SK-N-SH (cell line): ENCODE measurements around the gene COL23A1. TPM values are rescaled to one million over a fixed set of nuclear protein-coding genes. Genes with fewer than 3 reads are reported as not detected.

Experiments used
- CTCF ChIA-PET: fragments of 300-600, 350-600 bp; formaldehyde crosslinking; extraction: SDS; loops from one replicate; lab custom pipeline; 2021; lab: Yijun Ruan, JAX
- POLR2A ChIA-PET: fragments of 350-600 bp; sonication (Branson Sonifier 250); formaldehyde crosslinking; extraction: SDS; loops from one replicate; lab custom pipeline; 2020; ENCODE audit warnings: antibody characterized with exemption, inconsistent platforms; lab: Yijun Ruan, JAX
- DNase-seq: peaks from one replicate; pipeline ENCODE4 v3.0.0; 2012
- H2AFZ ChIP-seq: fragments of 200-600 bp; sonication (generic); 2 replicates; pipeline ENCODE4 v1.8.1; 2016; ENCODE audit warnings: antibody characterized with exemption, mild to moderate bottlenecking, low read depth
- H3F3A ChIP-seq: fragments of 200-600 bp; sonication (generic); replicated peaks from 2 replicates; pipeline ENCODE3; 2016; ENCODE audit warnings: antibody characterized with exemption, mild to moderate bottlenecking; ENCODE audit not compliant: insufficient read depth
- H3K27ac ChIP-seq, 2 experiments: fragments of 200-500 bp in 1 of 2; fragments of 200-600 bp in 1 of 2; sonication (Bioruptor generic) in 1 of 2; sonication (generic), shearing (Covaris generic) in 1 of 2; 2 replicates each; pipeline versions ENCODE4 v1.5.1 to v1.6.1; 2014 to 2016; ENCODE audit warnings: low read depth in 2 of 2, inconsistent platforms in 1 of 2, low read length in 1 of 2, mild to moderate bottlenecking in 1 of 2, mixed read lengths in 1 of 2
- H3K27me3 ChIP-seq: fragments of 200-600 bp; sonication (generic), shearing (Covaris generic); 2 replicates; pipeline ENCODE4 v1.6.1; 2016; ENCODE audit warnings: mixed run types; ENCODE audit not compliant: insufficient read depth
- H3K36me3 ChIP-seq, 2 experiments: fragments of 200-500 bp in 1 of 2; fragments of 200-600 bp in 1 of 2; sonication (Bioruptor generic) in 1 of 2; sonication (generic) in 1 of 2; replicated peaks in 1 of 2; 2 replicates each; pipeline versions ENCODE3 to v1.5.1; 2014 to 2016; ENCODE audit warnings: low read length in 1 of 2, mild to moderate bottlenecking in 1 of 2; ENCODE audit not compliant: insufficient read depth in 2 of 2, control insufficient read depth in 1 of 2
- H3K4me1 ChIP-seq, 2 experiments: fragments of 200-500 bp in 1 of 2; fragments of 200-600 bp in 1 of 2; sonication (Bioruptor generic) in 1 of 2; sonication (generic), shearing (Covaris generic) in 1 of 2; 2 replicates each; pipeline versions ENCODE4 v1.5.1 to v1.6.1; 2014 to 2016; ENCODE audit warnings: low read depth in 1 of 2, low read length in 1 of 2, mixed run types in 1 of 2; ENCODE audit not compliant: insufficient read depth in 2 of 2, control insufficient read depth in 1 of 2
- H3K4me2 ChIP-seq: fragments of 200-600 bp; sonication (generic), shearing (Covaris generic); 2 replicates; pipeline ENCODE4 v1.6.1; 2017; ENCODE audit warnings: mixed run types
- H3K4me3 ChIP-seq, 2 experiments: fragments of 200-500 bp in 1 of 2; fragments of 200-600 bp in 1 of 2; sonication (Bioruptor generic) in 1 of 2; sonication (generic), shearing (Covaris generic) in 1 of 2; 2 replicates each; pipeline versions ENCODE4 v1.5.1 to v1.8.1; 2014 to 2016; ENCODE audit warnings: low read depth in 2 of 2, inconsistent platforms in 1 of 2, low read length in 1 of 2, mild to moderate bottlenecking in 1 of 2, mixed read lengths in 1 of 2, moderate library complexity in 1 of 2
- H3K79me2 ChIP-seq: fragments of 200-600 bp; sonication (generic); 2 replicates; pipeline ENCODE4 v1.8.1; 2017; ENCODE audit warnings: mild to moderate bottlenecking; ENCODE audit not compliant: insufficient read depth
- H3K9ac ChIP-seq: fragments of 200-600 bp; sonication (generic); 2 replicates; pipeline ENCODE4 v1.6.1; 2017; ENCODE audit warnings: mixed run types
- H3K9me2 ChIP-seq: fragments of 200-600 bp; sonication (generic); 2 replicates; pipeline ENCODE4 v1.6.1; 2017; ENCODE audit warnings: mixed run types
- H3K9me3 ChIP-seq: fragments of 200-600 bp; sonication (generic); 2 replicates; pipeline ENCODE4 v1.6.1; 2017; ENCODE audit warnings: mixed run types, mild to moderate bottlenecking, moderate library complexity
- H4K20me1 ChIP-seq: fragments of 200-600 bp; sonication (generic); 2 replicates; pipeline ENCODE4 v1.6.1; 2017; ENCODE audit warnings: mild to moderate bottlenecking, mixed run types; ENCODE audit not compliant: insufficient read depth
- CHD2 ChIP-seq: fragments of 150-350 bp; IDR thresholded peaks from 2 replicates; pipeline ENCODE4 v1.6.1; 2018; ENCODE audit warnings: low read length; ENCODE audit not compliant: partially characterized antibody
- EZH2phosphoT487 ChIP-seq: fragments of 200-600 bp; sonication (generic); IDR thresholded peaks from 2 replicates; pipeline ENCODE4 v1.6.1; 2017; ENCODE audit warnings: low read depth, mixed run types, mild to moderate bottlenecking, antibody characterized with exemption, moderate library complexity, borderline replicate concordance
- FOXM1 ChIP-seq: IDR thresholded peaks from 2 replicates; pipeline ENCODE4 v1.4.0; 2012; ENCODE audit warnings: low read depth, mild to moderate bottlenecking
- NRF1 ChIP-seq: IDR thresholded peaks from 2 replicates; pipeline ENCODE4 v1.6.1; 2012; ENCODE audit warnings: low read depth, mild to moderate bottlenecking, low read length
- SMC3 ChIP-seq: IDR thresholded peaks from 2 replicates; pipeline ENCODE4 v1.6.1; 2012; ENCODE audit warnings: low read depth, low read length, improper control_type of control experiment
- USF2 ChIP-seq: fragments of 150-350 bp; IDR thresholded peaks from 2 replicates; pipeline ENCODE4 v1.6.1; 2017; ENCODE audit warnings: antibody characterized with exemption, low read length, low read depth, borderline replicate concordance
- WGBS: methylation state at CpG from one replicate; pipeline ENCODE4 v1.1.6; 2017; ENCODE audit warnings: low lambda C conversion rate; 5-methylcytosine and 5-hydroxymethylcytosine counted together
- polyA plus RNA-seq, 3 experiments: library from polyadenylated mRNA; depleted of rRNA; stranded (reverse); fragments of >200 nt; gene quantifications; 2 replicates each; pipeline ENCODE4 v1.2.3, GENCODE V29; 2012
- TF ChIP-seq, protein P1 (sequence below): IDR thresholded peaks from 2 replicates; pipeline ENCODE4 v1.6.1; 2012; ENCODE audit warnings: mild to moderate bottlenecking, low read depth, low read length, moderate library complexity

Gene COL23A1
- polyA plus RNA-seq, 1 of the 3 experiments (the other 2 are of a cell fraction): 0.10 TPM

DNA sequence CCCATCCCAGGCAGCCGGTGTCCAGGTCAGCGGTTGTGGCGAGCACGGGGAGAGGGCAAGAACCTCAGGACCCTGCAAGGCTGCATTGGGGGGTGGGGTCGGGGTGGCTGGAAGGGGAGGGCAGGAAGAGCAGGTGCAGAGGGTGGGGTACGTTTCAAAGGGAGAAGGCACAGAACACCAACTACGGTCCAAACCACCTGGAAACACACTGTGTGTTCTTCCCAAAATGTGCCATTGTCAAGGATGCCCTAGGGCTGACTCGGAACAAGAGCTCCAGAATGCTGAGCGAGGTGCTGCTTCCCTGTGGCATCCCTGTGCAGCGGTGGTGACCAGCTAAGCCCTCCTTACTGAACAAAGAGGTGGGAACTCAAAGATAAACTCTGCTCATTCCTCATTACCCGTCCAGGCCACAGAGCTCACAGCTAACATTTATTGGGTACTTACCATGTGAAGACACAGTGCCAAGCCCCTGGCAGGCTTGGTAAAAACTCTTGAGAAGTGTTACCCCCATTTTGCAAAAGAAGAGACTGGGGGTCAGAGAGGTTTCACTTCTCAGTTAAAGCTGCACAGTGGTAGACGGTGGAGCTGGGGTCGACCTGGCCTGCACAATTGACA is 153.8 kb downstream of the COL23A1 start:
- Histone ChIP-seq H3F3A (no peaks in the 10 kb centered on the region), H3K4me2 (no peak overlapping the region), H3K9me2 (no peaks in the 10 kb centered on the region), H3K9ac (no peak overlapping the region), H3K27ac (peak overlapping the region in 1 of 2 experiments; percentile 97; a peak in 2 of 4 replicates), H3K9me3 (no peaks in the 10 kb centered on the region), H2AFZ (no peak overlapping the region), H3K79me2 (no peaks in the 10 kb centered on the region), H3K4me1 (peaks cover 0 to 61% of the 10 kb centered on the region in 2 experiments; a peak in 2 of 4 replicates), H3K4me3 (no peak overlapping the region), H3K36me3 (no peaks in the 10 kb centered on the region), H4K20me1 (no peaks in the 10 kb centered on the region), H3K27me3 (no peaks in the 10 kb centered on the region)
- ChIA-PET POLR2A (interaction anchor here (2.4 kb wide), 1 partner anchor 8 kb away, joined by 6 read pairs; no protein-coding TSS in a partner anchor), CTCF (interaction anchor here (1.2 to 4.2 kb wide), 5 partner anchors 12 to 202 kb away, joined by 3 to 18 read pairs (median 4); no protein-coding TSS in a partner anchor)
- TF ChIP-seq USF2 (no peak), SMC3 (no peak), NRF1 (no peak), FOXM1 (no peak)
- TF ChIP-seq, protein P1, sequence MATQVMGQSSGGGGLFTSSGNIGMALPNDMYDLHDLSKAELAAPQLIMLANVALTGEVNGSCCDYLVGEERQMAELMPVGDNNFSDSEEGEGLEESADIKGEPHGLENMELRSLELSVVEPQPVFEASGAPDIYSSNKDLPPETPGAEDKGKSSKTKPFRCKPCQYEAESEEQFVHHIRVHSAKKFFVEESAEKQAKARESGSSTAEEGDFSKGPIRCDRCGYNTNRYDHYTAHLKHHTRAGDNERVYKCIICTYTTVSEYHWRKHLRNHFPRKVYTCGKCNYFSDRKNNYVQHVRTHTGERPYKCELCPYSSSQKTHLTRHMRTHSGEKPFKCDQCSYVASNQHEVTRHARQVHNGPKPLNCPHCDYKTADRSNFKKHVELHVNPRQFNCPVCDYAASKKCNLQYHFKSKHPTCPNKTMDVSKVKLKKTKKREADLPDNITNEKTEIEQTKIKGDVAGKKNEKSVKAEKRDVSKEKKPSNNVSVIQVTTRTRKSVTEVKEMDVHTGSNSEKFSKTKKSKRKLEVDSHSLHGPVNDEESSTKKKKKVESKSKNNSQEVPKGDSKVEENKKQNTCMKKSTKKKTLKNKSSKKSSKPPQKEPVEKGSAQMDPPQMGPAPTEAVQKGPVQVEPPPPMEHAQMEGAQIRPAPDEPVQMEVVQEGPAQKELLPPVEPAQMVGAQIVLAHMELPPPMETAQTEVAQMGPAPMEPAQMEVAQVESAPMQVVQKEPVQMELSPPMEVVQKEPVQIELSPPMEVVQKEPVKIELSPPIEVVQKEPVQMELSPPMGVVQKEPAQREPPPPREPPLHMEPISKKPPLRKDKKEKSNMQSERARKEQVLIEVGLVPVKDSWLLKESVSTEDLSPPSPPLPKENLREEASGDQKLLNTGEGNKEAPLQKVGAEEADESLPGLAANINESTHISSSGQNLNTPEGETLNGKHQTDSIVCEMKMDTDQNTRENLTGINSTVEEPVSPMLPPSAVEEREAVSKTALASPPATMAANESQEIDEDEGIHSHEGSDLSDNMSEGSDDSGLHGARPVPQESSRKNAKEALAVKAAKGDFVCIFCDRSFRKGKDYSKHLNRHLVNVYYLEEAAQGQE: no peak
- DNase-seq: no peak
- WGBS: 44% methylated on average over 13 of the region's 13 CpGs

DNA sequence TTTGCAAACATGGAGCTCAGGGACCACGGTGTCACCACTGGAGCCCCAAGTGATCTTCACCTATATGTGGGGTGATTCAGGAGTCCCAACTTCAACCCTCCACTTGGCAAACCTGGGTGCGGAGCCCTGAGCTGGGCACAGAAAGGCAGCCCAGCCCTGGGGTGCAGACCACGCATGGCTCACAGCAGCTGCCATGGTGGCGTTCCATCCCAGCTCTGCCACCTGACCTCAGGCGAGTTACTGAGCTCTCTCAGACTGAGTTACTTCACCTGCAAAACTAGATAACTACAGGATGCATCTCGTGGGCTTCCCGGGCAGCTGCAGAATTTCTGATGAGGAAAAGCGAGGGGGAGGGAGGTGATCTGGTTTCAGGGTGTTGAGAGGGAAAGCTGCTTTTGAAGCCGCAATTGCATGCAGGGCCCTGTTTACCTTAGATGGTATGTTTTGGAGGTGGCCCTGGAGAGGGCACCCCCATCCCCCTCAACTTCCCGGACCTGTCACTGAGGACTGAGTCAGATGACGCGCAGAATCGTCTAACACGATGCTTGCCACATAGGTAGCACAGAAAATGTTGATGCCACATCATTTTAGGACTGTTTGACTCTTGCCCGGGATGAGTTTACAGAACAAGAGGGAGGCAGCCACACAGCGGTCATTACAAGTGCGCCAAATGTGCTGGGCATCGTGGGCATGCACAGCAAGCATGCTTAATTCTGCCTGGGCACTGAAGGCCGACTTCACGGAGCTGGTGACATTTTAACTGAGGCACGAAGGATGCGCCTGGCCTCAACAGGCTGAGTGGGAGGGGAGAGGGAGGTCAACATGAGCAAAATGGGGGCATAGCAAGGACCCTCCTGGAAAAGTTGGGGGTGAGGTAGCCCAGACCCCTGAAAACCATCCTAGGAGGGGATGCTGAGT is 154.6 kb downstream of the COL23A1 start:
- DNase-seq: no peak
- 56% methylated on average over 20 of the region's 22 CpGs for WGBS
- Histone ChIP-seq H3K9ac (no peak overlapping the region), H3K9me2 (no peaks in the 10 kb centered on the region), H3K4me3 (no peak overlapping the region), H3K27ac (peak overlapping the region in 1 of 2 experiments; percentile 97; a peak in 2 of 4 replicates), H4K20me1 (no peaks in the 10 kb centered on the region), H3K4me2 (no peak overlapping the region), H3K36me3 (no peaks in the 10 kb centered on the region), H3K27me3 (no peaks in the 10 kb centered on the region), H2AFZ (no peak overlapping the region), H3K9me3 (no peaks in the 10 kb centered on the region), H3F3A (no peaks in the 10 kb centered on the region), H3K79me2 (no peaks in the 10 kb centered on the region), H3K4me1 (peaks cover 0 to 66% of the 10 kb centered on the region in 2 experiments; a peak in 2 of 4 replicates)
- TF ChIP-seq CHD2: peak; percentile 6
- TF ChIP-seq EZH2phosphoT487: no peak
- ChIA-PET CTCF (interaction anchor here (0.8 to 1.7 kb wide), 8 partner anchors 11 to 201 kb away, joined by 3 to 9 read pairs (median 4); partner anchors contain the start of gene COL23A1), POLR2A (interaction anchor here (0.9 to 2.4 kb wide), 3 partner anchors 7 to 46 kb away, joined by 3 to 6 read pairs (median 3); no protein-coding TSS in a partner anchor)
